GM12891 (cell line): Measurements from ENCODE around the gene PRPSAP1.

ENCODE experiments used
- PAX5 ChIP-seq: IDR thresholded peaks from 2 replicates; pipeline ENCODE4 v1.6.1; 2011; ENCODE audit warnings: low read length, moderate library complexity, mild to moderate bottlenecking; ENCODE audit not compliant: insufficient read depth, severe bottlenecking
- POLR2A ChIP-seq: IDR thresholded peaks from 2 replicates; pipeline ENCODE4 v1.6.1; 2011; ENCODE audit warnings: low read depth, low read length, control low read depth
- POLR2AphosphoS5 ChIP-seq: IDR thresholded peaks from 2 replicates; pipeline ENCODE4 v1.6.1; 2011; ENCODE audit warnings: low read depth, low read length, control low read depth
- SPI1 ChIP-seq: IDR thresholded peaks from 2 replicates; pipeline ENCODE4 v1.6.1; 2011; ENCODE audit warnings: low read depth, low read length, control low read depth
- TAF1 ChIP-seq: IDR thresholded peaks from 2 replicates; pipeline ENCODE4 v1.6.1; 2011; ENCODE audit warnings: low read depth, low read length, control low read depth

DNA sequence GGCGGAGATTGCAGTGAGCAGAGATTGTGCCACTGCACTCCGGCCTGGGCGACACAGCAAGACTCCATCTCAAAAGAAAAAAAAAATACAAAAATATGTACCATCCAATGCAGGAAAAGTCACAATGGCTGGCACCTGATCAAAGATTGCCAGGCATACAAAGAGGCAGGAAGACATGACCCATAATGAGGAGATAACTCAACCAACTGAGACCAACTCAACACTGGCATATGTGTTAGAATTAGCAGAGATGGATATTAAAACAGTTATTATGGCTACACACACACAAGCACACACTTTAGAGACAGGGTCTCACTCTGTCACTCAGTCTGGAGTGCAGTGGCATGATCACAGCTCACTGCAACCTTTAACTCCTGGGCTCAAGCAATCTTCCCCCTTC, 56.3 kb downstream of the PRPSAP1 start:
- TF ChIP-seq POLR2A (no peak), PAX5 (no peak), POLR2AphosphoS5 (no peak), SPI1 (no peak), TAF1 (no peak)
